ENCODE measurements around the gene C1orf122.

DNA sequence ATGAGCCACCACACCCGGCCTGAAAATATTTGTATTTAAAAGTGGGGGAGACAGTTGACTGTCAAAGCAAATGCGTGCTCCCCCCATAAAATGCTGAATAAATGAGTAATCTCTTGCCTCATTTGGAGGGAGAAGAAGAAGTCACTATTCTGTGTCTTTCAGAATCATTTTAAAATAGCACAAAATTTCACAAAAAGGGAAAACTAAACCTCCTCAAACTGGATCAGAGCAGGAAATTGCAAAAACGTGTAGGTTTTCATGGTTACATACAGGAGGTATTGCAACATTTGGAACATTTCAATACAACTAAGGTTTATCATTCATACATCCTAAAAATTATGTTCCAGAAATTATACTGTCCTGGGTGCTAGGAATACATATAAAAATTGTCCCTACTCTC lies 38.2 kb downstream of the C1orf122 start:
- TF ChIP-seq EZH2 (IDR thresholded peaks at IDR 0.05; ENCODE audit: low read length, unreplicated experiment): no peak
- TF ChIP-seq, protein P1, sequence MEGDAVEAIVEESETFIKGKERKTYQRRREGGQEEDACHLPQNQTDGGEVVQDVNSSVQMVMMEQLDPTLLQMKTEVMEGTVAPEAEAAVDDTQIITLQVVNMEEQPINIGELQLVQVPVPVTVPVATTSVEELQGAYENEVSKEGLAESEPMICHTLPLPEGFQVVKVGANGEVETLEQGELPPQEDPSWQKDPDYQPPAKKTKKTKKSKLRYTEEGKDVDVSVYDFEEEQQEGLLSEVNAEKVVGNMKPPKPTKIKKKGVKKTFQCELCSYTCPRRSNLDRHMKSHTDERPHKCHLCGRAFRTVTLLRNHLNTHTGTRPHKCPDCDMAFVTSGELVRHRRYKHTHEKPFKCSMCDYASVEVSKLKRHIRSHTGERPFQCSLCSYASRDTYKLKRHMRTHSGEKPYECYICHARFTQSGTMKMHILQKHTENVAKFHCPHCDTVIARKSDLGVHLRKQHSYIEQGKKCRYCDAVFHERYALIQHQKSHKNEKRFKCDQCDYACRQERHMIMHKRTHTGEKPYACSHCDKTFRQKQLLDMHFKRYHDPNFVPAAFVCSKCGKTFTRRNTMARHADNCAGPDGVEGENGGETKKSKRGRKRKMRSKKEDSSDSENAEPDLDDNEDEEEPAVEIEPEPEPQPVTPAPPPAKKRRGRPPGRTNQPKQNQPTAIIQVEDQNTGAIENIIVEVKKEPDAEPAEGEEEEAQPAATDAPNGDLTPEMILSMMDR (conservative IDR thresholded peaks at IDR 0.05; ENCODE audit: low read depth, low read length): no peak
- TF ChIP-seq EZH2phosphoT487 (IDR thresholded peaks at IDR 0.05; ENCODE audit: borderline replicate concordance, low read length): no peak

Data from PC-3 (cell line).